Regular cardiac myocyte (primary cell): ENCODE measurements around the gene GID4. TPM values are rescaled to one million over a fixed set of nuclear protein-coding genes. Genes with fewer than 3 reads are reported as not detected.

ENCODE experiments used
- total RNA-seq: library from RNA; depleted of rRNA; stranded (reverse); fragments of >200 nt; gene quantifications from 2 replicates; pipeline ENCODE4 v1.2.3, GENCODE V29; 2014

Gene GID4
- 5.4 and 9.0 TPM in 2 replicates for total RNA-seq

GRCh38 chr17:18038861-18039534, at the start of gene GID4, which contains the start of gene ATPAF2:
GID4 (plus strand) TSS chr17:18039408; CDS start chr17:18039465, 57 bp downstream.
ATPAF2 (minus strand) TSS chr17:18039168; CDS start chr17:18039013, 155 bp downstream.

GRCh38 chr17:18087610-18088491, 48.6 kb downstream of the GID4 start, which contains the start of gene DRG2:
DRG2 (plus strand) TSS chr17:18087948; CDS start chr17:18088024, 76 bp downstream.

GRCh38 chr17:18108401-18109312, 69.4 kb downstream of the GID4 start, which contains the start of gene MYO15A:
MYO15A (plus strand) TSS chr17:18108756; CDS start chr17:18118801, 10,045 bp downstream.

Other genes starting within 250 kb of the GID4 start
- gene SREBF1, start 202.4 kb upstream of the GID4 start, total RNA-seq, result 15.2 and 35.1 TPM in 2 replicates
- 21.7 and 28.4 TPM in 2 replicates for gene TOM1L2, start 67.0 kb upstream of the GID4 start, total RNA-seq
- under 0.01 and 0.38 TPM in 2 replicates for gene DRC3, start 66.5 kb upstream of the GID4 start, total RNA-seq
- gene ATPAF2, start 240 bp upstream of the GID4 start, total RNA-seq, result 15.5 and 19.4 TPM in 2 replicates
- gene DRG2, start 48.5 kb downstream of the GID4 start, total RNA-seq, result 29.3 and 43.5 TPM in 2 replicates
- gene MYO15A, start 69.3 kb downstream of the GID4 start, total RNA-seq, result under 0.01 and 0.56 TPM in 2 replicates
- gene ALKBH5, start 144.4 kb downstream of the GID4 start, total RNA-seq, result 168 and 201 TPM in 2 replicates
- gene LLGL1, start 186.2 kb downstream of the GID4 start, total RNA-seq, result 33.3 and 36.2 TPM in 2 replicates
- gene FLII, start 219.3 kb downstream of the GID4 start, total RNA-seq, result 209 and 366 TPM in 2 replicates
- gene MIEF2, start 221.3 kb downstream of the GID4 start, total RNA-seq, result 11.3 and 12.7 TPM in 2 replicates